Lower lobe of right lung (tissue), 2 donors: ENCODE data around the gene PPIL4. TPM values are rescaled to one million over a fixed set of nuclear protein-coding genes. Genes with fewer than 3 reads are reported as not detected.

Experiments
- ATAC-seq, 2 donors: fragments of 200-7000 bp; cut with Tn5 transposase; one replicate each; pipeline ENCODE4 v1.9.1; 2020 to 2022; ENCODE audit warnings: mild to moderate bottlenecking in 2 of 2, moderate library complexity in 2 of 2
- DNase-seq: peaks from one replicate; pipeline ENCODE4 v3.0.0-alpha.2; 2020
- H3K27ac ChIP-seq: fragments of 200-600 bp; one replicate; pipeline ENCODE4 v1.8.0; 2022
- H3K27me3 ChIP-seq: fragments of 200-600 bp; one replicate; pipeline ENCODE4 v1.8.0; 2022; ENCODE audit warnings: low read depth
- H3K36me3 ChIP-seq: fragments of 200-600 bp; one replicate; pipeline ENCODE4 v1.8.0; 2022; ENCODE audit warnings: mild to moderate bottlenecking
- H3K4me1 ChIP-seq: fragments of 200-600 bp; one replicate; pipeline ENCODE4 v1.8.0; 2022
- H3K4me3 ChIP-seq: fragments of 200-600 bp; one replicate; pipeline ENCODE4 v1.8.0; 2022; ENCODE audit warnings: mild to moderate bottlenecking
- H3K9me3 ChIP-seq: fragments of 200-600 bp; one replicate; pipeline ENCODE4 v1.8.0; 2022
- CTCF ChIP-seq: fragments of 200-600 bp; IDR thresholded peaks from one replicate; pipeline ENCODE4 v1.8.0; 2022; ENCODE audit warnings: antibody characterized with exemption, mild to moderate bottlenecking
- intact Hi-C: fragments of 100-400 bp; cut with DNase I; formaldehyde crosslinking; loops from one replicate; pipeline ENCODE4 v1.11.0; 2022
- total RNA-seq: library from RNA; stranded (reverse); fragmentation: NEBNext Ultra II Directional; extraction: Animal tissue kit (Norgen Biotek cat#: 25700); gene quantifications from one replicate; pipeline ENCODE4 v1.2.1, GENCODE V29; 2021
- donor health status: DM: no; HTN: yes; CAD: no; lungs with severe emphysema.

The PPIL4 gene
- total RNA-seq, 1 donor from 2014 or later: 28.9 TPM

- intact Hi-C loops: no loop called here
- no peak for DNase-seq
- no peaks in the 10 kb centered on the region for H3K9me3 ChIP-seq
- no peaks in the 10 kb centered on the region for H3K27me3 ChIP-seq
- H3K4me1 ChIP-seq: no peaks in the 10 kb centered on the region
- H3K4me3 ChIP-seq: no peak overlapping the region
- H3K27ac ChIP-seq: no peak overlapping the region
- ATAC-seq: no peak
- peaks cover 52% of the 10 kb centered on the region for H3K36me3 ChIP-seq
- TF ChIP-seq CTCF: no peak
Measured at GRCh38 chr6:149503872-149504271, 42.0 kb downstream of the PPIL4 start.

GRCh38 chr6:149503276-149503675, 42.6 kb downstream of the PPIL4 start:
- Histone ChIP-seq H3K36me3 (peaks cover 52% of the 10 kb centered on the region), H3K4me1 (no peaks in the 10 kb centered on the region), H3K9me3 (no peaks in the 10 kb centered on the region), H3K27me3 (no peaks in the 10 kb centered on the region), H3K4me3 (no peak overlapping the region), H3K27ac (no peak overlapping the region)
- ATAC-seq: no peak
- DNase-seq: no peak
- intact Hi-C loops: no loop called here
- TF ChIP-seq CTCF: no peak

- no peak overlapping the region for H3K4me3 ChIP-seq
- H3K4me1 ChIP-seq: no peaks in the 10 kb centered on the region
- DNase-seq (no peak), ATAC-seq (no peak)
- peaks cover 47% of the 10 kb centered on the region for H3K36me3 ChIP-seq
- intact Hi-C loops: no loop called here
- H3K27me3 ChIP-seq: no peaks in the 10 kb centered on the region
- H3K9me3 ChIP-seq: no peaks in the 10 kb centered on the region
- no peak overlapping the region for H3K27ac ChIP-seq
- no peak for TF ChIP-seq CTCF
Measured at GRCh38 chr6:149501768-149502167, 44.1 kb downstream of the PPIL4 start.

- peaks cover 41% of the 10 kb centered on the region for H3K36me3 ChIP-seq
- DNase-seq (no peak), ATAC-seq (no peak)
- no peak overlapping the region for H3K27ac ChIP-seq
- H3K9me3 ChIP-seq: no peaks in the 10 kb centered on the region
- no peaks in the 10 kb centered on the region for H3K4me1 ChIP-seq
- no peaks in the 10 kb centered on the region for H3K27me3 ChIP-seq
- no peak for TF ChIP-seq CTCF
- intact Hi-C loops: no loop called here
- no peak overlapping the region for H3K4me3 ChIP-seq
Measured at GRCh38 chr6:149501201-149501600, 44.6 kb downstream of the PPIL4 start.

GRCh38 chr6:149500096-149500495, 45.7 kb downstream of the PPIL4 start:
- Histone ChIP-seq H3K27ac (no peak overlapping the region), H3K27me3 (no peaks in the 10 kb centered on the region), H3K4me1 (no peaks in the 10 kb centered on the region), H3K9me3 (no peaks in the 10 kb centered on the region), H3K36me3 (peaks cover 30% of the 10 kb centered on the region), H3K4me3 (no peak overlapping the region)
- DNase-seq: no peak
- TF ChIP-seq CTCF: no peak
- intact Hi-C loops: no loop called here
- ATAC-seq: no peak

- no peak for ATAC-seq
Measured at GRCh38 chr6:149499066-149499465, 46.8 kb downstream of the PPIL4 start.

More at GRCh38 chr6:149499066-149499465, 46.8 kb downstream of the PPIL4 start:
- Histone ChIP-seq H3K9me3 (no peaks in the 10 kb centered on the region), H3K4me3 (no peak overlapping the region), H3K4me1 (no peaks in the 10 kb centered on the region), H3K36me3 (peaks cover 20% of the 10 kb centered on the region), H3K27me3 (no peaks in the 10 kb centered on the region), H3K27ac (peak overlapping the region; percentile 13)
- TF ChIP-seq CTCF: no peak
- intact Hi-C loops: no loop called here
- no peak for DNase-seq
